Measurements from ENCODE around the gene MEGF6. TPM values are rescaled to one million over a fixed set of nuclear protein-coding genes. Genes with fewer than 3 reads are reported as not detected.

MEGF6 gene
- total and polyA plus RNA-seq, 9 of the 15 experiments (the other 6 are each of a cell fraction or from before 2014, with no cell fraction given) = 0.03 to 1.7 (median 0.24) TPM; not detected in 3

DNA sequence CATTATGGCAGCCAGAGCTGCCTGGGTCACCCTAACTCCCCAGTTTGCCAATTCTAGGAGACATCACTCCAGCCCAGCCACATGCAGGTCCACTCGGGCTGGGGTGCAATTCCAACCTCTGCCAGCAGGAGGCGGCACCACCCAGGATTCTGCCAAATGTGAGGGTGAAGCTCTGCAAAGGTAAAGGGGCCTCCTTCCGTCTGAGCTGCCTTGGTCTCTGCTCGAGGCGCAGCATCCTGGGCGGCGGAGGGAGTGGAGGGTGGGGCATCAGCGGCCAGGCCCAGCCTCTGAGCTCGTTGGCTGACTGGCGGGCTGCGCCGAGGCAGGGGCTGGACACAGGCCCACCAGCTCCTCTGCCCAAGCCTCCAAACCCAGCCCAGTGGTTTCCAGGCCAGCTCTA lies 93.1 kb downstream of the MEGF6 start:
- in situ Hi-C loops (cut with MboI) = no loop called here
- Histone ChIP-seq H3K4me1 (replicated peaks in 1 of 2; ENCODE audit: control insufficient read depth in 2 of 2, insufficient read depth in 2 of 2, low read length in 2 of 2) (peaks cover 0 to 45% of the 10 kb centered on the region in 2 experiments; a peak in 2 of 5 replicates), H3K79me2 (ENCODE audit: control insufficient read depth, insufficient read depth, low read length) (no peaks in the 10 kb centered on the region), H3K27me3 (ENCODE audit: control insufficient read depth in 2 of 2, insufficient read depth in 2 of 2, low read length in 2 of 2) (peaks cover 2 to 52% of the 10 kb centered on the region in 2 experiments; a peak in 3 of 5 replicates), H3K27ac (ENCODE audit: extremely low read depth, low read depth, low read length) (no peak overlapping the region), H3K4me2 (ENCODE audit: insufficient read depth, low read length) (no peak overlapping the region), H4K20me1 (replicated peaks; ENCODE audit: control insufficient read depth, insufficient read depth, low read length) (peaks cover 8% of the 10 kb centered on the region; the same call in 1 of the 2 replicates), H2AFZ (ENCODE audit: low read depth, low read length) (no peak overlapping the region), H3K36me3 (ENCODE audit: control insufficient read depth, insufficient read depth, low read length) (no peaks in the 10 kb centered on the region), H3K9me1 (ENCODE audit: control insufficient read depth, insufficient read depth, low read length) (no peaks in the 10 kb centered on the region), H3K9ac (ENCODE audit: insufficient read depth in 1 of 2, low read depth in 2 of 2, low read length in 2 of 2) (no peak overlapping the region), H3K9me3 (replicated peaks; ENCODE audit: control insufficient read depth, insufficient read depth, low read depth, low read length) (no peaks in the 10 kb centered on the region; the same call in 1 of the 2 replicates), H3K4me3 (no peak overlapping the region)
- ChIA-PET CTCF (ENCODE audit: low intra/inter-chr PET ratio) (no interaction called here), POLR2A (interaction anchor here (1.1 to 1.6 kb wide), 2 partner anchors 10 to 14 kb away, joined by 4 read pairs; no protein-coding TSS in a partner anchor)
- FAIRE-seq (no peak), ATAC-seq (peak; percentile 43), DNase-seq (ENCODE audit: extremely low read depth in 1 of 4, low spot score in 3 of 4) (peak in 3 of 4 experiments; percentile 33 to 62 (median 58))
- intact Hi-C loops (cut with micrococcal nuclease) = no loop called here
- no TSS peak for BruUV-seq (replicated peaks)
- WGBS (ENCODE audit: insufficient coverage, low coverage, missing lambda C conversion rate) = 32% methylated on average over 12 of the region's 12 CpGs
- TF ChIP-seq, protein P1, sequence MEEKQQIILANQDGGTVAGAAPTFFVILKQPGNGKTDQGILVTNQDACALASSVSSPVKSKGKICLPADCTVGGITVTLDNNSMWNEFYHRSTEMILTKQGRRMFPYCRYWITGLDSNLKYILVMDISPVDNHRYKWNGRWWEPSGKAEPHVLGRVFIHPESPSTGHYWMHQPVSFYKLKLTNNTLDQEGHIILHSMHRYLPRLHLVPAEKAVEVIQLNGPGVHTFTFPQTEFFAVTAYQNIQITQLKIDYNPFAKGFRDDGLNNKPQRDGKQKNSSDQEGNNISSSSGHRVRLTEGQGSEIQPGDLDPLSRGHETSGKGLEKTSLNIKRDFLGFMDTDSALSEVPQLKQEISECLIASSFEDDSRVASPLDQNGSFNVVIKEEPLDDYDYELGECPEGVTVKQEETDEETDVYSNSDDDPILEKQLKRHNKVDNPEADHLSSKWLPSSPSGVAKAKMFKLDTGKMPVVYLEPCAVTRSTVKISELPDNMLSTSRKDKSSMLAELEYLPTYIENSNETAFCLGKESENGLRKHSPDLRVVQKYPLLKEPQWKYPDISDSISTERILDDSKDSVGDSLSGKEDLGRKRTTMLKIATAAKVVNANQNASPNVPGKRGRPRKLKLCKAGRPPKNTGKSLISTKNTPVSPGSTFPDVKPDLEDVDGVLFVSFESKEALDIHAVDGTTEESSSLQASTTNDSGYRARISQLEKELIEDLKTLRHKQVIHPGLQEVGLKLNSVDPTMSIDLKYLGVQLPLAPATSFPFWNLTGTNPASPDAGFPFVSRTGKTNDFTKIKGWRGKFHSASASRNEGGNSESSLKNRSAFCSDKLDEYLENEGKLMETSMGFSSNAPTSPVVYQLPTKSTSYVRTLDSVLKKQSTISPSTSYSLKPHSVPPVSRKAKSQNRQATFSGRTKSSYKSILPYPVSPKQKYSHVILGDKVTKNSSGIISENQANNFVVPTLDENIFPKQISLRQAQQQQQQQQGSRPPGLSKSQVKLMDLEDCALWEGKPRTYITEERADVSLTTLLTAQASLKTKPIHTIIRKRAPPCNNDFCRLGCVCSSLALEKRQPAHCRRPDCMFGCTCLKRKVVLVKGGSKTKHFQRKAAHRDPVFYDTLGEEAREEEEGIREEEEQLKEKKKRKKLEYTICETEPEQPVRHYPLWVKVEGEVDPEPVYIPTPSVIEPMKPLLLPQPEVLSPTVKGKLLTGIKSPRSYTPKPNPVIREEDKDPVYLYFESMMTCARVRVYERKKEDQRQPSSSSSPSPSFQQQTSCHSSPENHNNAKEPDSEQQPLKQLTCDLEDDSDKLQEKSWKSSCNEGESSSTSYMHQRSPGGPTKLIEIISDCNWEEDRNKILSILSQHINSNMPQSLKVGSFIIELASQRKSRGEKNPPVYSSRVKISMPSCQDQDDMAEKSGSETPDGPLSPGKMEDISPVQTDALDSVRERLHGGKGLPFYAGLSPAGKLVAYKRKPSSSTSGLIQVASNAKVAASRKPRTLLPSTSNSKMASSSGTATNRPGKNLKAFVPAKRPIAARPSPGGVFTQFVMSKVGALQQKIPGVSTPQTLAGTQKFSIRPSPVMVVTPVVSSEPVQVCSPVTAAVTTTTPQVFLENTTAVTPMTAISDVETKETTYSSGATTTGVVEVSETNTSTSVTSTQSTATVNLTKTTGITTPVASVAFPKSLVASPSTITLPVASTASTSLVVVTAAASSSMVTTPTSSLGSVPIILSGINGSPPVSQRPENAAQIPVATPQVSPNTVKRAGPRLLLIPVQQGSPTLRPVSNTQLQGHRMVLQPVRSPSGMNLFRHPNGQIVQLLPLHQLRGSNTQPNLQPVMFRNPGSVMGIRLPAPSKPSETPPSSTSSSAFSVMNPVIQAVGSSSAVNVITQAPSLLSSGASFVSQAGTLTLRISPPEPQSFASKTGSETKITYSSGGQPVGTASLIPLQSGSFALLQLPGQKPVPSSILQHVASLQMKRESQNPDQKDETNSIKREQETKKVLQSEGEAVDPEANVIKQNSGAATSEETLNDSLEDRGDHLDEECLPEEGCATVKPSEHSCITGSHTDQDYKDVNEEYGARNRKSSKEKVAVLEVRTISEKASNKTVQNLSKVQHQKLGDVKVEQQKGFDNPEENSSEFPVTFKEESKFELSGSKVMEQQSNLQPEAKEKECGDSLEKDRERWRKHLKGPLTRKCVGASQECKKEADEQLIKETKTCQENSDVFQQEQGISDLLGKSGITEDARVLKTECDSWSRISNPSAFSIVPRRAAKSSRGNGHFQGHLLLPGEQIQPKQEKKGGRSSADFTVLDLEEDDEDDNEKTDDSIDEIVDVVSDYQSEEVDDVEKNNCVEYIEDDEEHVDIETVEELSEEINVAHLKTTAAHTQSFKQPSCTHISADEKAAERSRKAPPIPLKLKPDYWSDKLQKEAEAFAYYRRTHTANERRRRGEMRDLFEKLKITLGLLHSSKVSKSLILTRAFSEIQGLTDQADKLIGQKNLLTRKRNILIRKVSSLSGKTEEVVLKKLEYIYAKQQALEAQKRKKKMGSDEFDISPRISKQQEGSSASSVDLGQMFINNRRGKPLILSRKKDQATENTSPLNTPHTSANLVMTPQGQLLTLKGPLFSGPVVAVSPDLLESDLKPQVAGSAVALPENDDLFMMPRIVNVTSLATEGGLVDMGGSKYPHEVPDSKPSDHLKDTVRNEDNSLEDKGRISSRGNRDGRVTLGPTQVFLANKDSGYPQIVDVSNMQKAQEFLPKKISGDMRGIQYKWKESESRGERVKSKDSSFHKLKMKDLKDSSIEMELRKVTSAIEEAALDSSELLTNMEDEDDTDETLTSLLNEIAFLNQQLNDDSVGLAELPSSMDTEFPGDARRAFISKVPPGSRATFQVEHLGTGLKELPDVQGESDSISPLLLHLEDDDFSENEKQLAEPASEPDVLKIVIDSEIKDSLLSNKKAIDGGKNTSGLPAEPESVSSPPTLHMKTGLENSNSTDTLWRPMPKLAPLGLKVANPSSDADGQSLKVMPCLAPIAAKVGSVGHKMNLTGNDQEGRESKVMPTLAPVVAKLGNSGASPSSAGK (IDR thresholded peaks at IDR 0.05) = no peak
- no peak for TF ChIP-seq MXI1 (IDR thresholded peaks at IDR 0.05; ENCODE audit: low read depth, low read length)
- no peak for TF ChIP-seq MCM7 (IDR thresholded peaks at IDR 0.05)
- TF ChIP-seq HLTF (IDR thresholded peaks at IDR 0.05) = no peak
- no peak for TF ChIP-seq EZH2 (IDR thresholded peaks at IDR 0.05; ENCODE audit: borderline replicate concordance, low read depth, low read length)
- no peak for TF ChIP-seq TCF3 (CRISPR knock-in tag; IDR thresholded peaks at IDR 0.05)
- TF ChIP-seq, protein P2, sequence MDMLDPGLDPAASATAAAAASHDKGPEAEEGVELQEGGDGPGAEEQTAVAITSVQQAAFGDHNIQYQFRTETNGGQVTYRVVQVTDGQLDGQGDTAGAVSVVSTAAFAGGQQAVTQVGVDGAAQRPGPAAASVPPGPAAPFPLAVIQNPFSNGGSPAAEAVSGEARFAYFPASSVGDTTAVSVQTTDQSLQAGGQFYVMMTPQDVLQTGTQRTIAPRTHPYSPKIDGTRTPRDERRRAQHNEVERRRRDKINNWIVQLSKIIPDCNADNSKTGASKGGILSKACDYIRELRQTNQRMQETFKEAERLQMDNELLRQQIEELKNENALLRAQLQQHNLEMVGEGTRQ (CRISPR knock-in tag; IDR thresholded peaks at IDR 0.05) = no peak
- no peak for TF ChIP-seq SMC3 (conservative IDR thresholded peaks at IDR 0.05; ENCODE audit: insufficient read depth, low read depth, low read length)
- no peak for TF ChIP-seq POLR2A (conservative IDR thresholded peaks at IDR 0.05)
- TF ChIP-seq ZSCAN29 (IDR thresholded peaks at IDR 0.05) = no peak

Data from K562 (cell line).